Body of pancreas (tissue), 4 donors: ENCODE measurements around the gene IFT81. TPM values are rescaled to one million over a fixed set of nuclear protein-coding genes. Genes with fewer than 3 reads are reported as not detected.
"Not testable (repeated sequence)": the region's sequence is repeated elsewhere in the genome, so short reads cannot be mapped to it uniquely, and the experiment has no call there.

Source experiments
- ATAC-seq: fragments of 150-250 bp; one replicate; pipeline ENCODE4 v1.9.1; 2016
- DNase-seq, 4 donors: peaks; one replicate each; pipeline ENCODE4 v3.0.0-alpha.2; 2019
- H3K27ac ChIP-seq, 4 donors: fragments of 200-600 bp; sonication (generic); 1 replicate in 3 of 4; 2 replicates in 1 of 4; pipeline versions ENCODE4 v1.5.1 to v1.6.1; 2016 to 2019; ENCODE audit warnings: mild to moderate bottlenecking in 1 of 4, mixed read lengths in 1 of 4, moderate library complexity in 1 of 4
- H3K27me3 ChIP-seq, 2 donors: fragments of 200-600 bp; sonication (generic); one replicate each; pipeline ENCODE4 v1.6.0; 2016; ENCODE audit warnings: mild to moderate bottlenecking in 1 of 2
- H3K36me3 ChIP-seq, 2 donors: fragments of 200-600 bp; sonication (generic); replicated peaks in 1 of 2; 2 replicates each; pipeline ENCODE4 v1.5.1; 2016; ENCODE audit warnings: low read depth in 2 of 2; ENCODE audit not compliant: insufficient read depth in 1 of 2
- H3K4me1 ChIP-seq: fragments of 200-600 bp; sonication (generic); one replicate; pipeline ENCODE4 v1.6.0; 2016
- H3K4me3 ChIP-seq, 2 donors: fragments of 200-600 bp; sonication (generic); 1 replicate in 1 of 2; 2 replicates in 1 of 2; pipeline ENCODE4 v1.5.1; 2016 to 2019
- H3K9me3 ChIP-seq, 3 donors: fragments of 200-600 bp; sonication (generic); 1 replicate in 2 of 3; 2 replicates in 1 of 3; pipeline ENCODE4 v1.5.1; 2016
- CTCF ChIP-seq, 7 experiments: fragments of 450-650 bp in 4 of 7; fragments of 200-600 bp in 3 of 7; sonication (generic) in 3 of 7; IDR thresholded peaks; one replicate each; pipeline ENCODE4 v1.5.1; 2016 to 2019; ENCODE audit warnings: antibody characterized with exemption in 7 of 7
- POLR2A ChIP-seq, 3 donors: fragments of 450-650 bp; IDR thresholded peaks; one replicate each; pipeline ENCODE4 v1.6.1; 2016; ENCODE audit warnings: antibody characterized with exemption in 3 of 3, mild to moderate bottlenecking in 2 of 3
- WGBS, 2 donors: methylation state at CpG; one replicate each; pipeline ENCODE4 v1.1.5; 2017; 5-methylcytosine and 5-hydroxymethylcytosine counted together
- intact Hi-C: fragments of 100-400 bp; cut with DNase I; formaldehyde crosslinking; loops from one replicate; pipeline ENCODE4 v1.15.1; 2023
- total RNA-seq, 2 donors: library from RNA; depleted of rRNA; stranded (reverse); fragments of >200 nt; gene quantifications; one replicate each; pipeline ENCODE4 v1.1.0, GENCODE V29; 2016

The IFT81 gene
- total RNA-seq, 2 donors from 2014 or later: 5.2 to 6.3 TPM

- 86 to 93% methylated on average over 6 of the region's 6 CpGs for WGBS, 2 donors
- DNase-seq (no peak), ATAC-seq (no peak)
- H3K9me3 ChIP-seq: no peaks in the 10 kb centered on the region
- H3K27ac ChIP-seq: no peak overlapping the region
- H3K4me3 ChIP-seq: no peak overlapping the region
- H3K4me1 ChIP-seq: peaks cover 18% of the 10 kb centered on the region
- TF ChIP-seq CTCF (IDR thresholded peaks at IDR 0.05) (no peak), POLR2A (IDR thresholded peaks at IDR 0.05) (no peak)
- H3K36me3 ChIP-seq: no peaks in the 10 kb centered on the region
- no peaks in the 10 kb centered on the region for H3K27me3 ChIP-seq
- intact Hi-C loops: no loop called here
Observed at GRCh38 chr12:110112335-110112660, 11.9 kb upstream of the IFT81 start.

DNA sequence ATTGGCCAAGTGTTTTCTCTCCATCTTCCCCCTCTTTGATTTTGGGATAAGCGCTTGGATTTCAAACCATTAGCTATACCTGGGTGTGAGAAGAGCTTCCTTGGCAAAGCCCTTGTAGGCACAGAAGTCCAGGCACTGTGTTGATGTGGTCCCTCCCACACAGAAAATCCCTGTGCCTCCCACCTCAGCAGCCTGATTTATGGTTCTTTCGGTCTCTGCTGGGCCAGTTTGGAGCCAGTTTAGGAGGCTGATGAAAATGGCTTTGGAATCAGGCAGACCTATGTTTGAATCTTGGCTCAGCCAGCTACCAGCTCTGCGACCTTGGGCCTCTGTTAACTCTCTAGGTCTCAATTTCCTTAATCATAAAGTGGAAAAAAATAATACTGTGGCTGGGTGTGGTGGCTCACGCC lies 9.6 kb upstream of the IFT81 start:
- H3K36me3 ChIP-seq: no peaks in the 10 kb centered on the region
- DNase-seq (no peak), ATAC-seq (no peak)
- no peak overlapping the region for H3K27ac ChIP-seq
- peaks cover 6% of the 10 kb centered on the region for H3K4me1 ChIP-seq
- no peak overlapping the region for H3K4me3 ChIP-seq
- TF ChIP-seq CTCF (IDR thresholded peaks at IDR 0.05) (no peak), POLR2A (IDR thresholded peaks at IDR 0.05) (no peak)
- WGBS, 2 donors: 46 to 60% methylated on average over 4 of the region's 4 CpGs
- H3K27me3 ChIP-seq: no peaks in the 10 kb centered on the region
- no peaks in the 10 kb centered on the region for H3K9me3 ChIP-seq
- intact Hi-C loops: no loop called here

DNA sequence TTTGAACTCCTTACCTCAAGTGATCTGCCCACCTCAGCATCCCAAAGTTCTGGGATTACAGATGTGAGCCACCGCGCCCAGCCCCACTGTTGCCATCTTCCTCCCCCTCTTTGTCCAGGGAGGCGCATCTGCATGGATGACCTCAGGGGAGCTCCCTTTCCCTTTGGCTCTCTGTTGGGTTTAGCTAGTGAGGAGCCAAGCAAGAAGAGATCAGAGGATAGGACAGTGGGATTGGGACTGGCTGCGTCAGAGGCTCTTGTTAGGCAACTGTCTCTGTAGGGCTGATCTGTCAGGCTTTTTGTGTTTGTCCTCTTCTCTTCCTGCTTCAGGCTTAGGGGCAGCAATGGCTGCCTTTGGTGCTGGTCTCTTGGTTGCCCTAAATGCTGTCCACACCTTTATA lies 8.5 kb upstream of the IFT81 start:
- Histone ChIP-seq H3K4me3 (no peak overlapping the region), H3K36me3 (no peaks in the 10 kb centered on the region), H3K4me1 (no peaks in the 10 kb centered on the region), H3K27ac (no peak overlapping the region), H3K27me3 (no peaks in the 10 kb centered on the region), H3K9me3 (no peaks in the 10 kb centered on the region)
- WGBS, 2 donors: 90 to 97% methylated on average over 3 to 4 of the region's 4 CpGs
- TF ChIP-seq CTCF (IDR thresholded peaks at IDR 0.05) (no peak), POLR2A (IDR thresholded peaks at IDR 0.05) (no peak)
- DNase-seq (no peak), ATAC-seq (no peak)
- intact Hi-C loops: no loop called here

DNA sequence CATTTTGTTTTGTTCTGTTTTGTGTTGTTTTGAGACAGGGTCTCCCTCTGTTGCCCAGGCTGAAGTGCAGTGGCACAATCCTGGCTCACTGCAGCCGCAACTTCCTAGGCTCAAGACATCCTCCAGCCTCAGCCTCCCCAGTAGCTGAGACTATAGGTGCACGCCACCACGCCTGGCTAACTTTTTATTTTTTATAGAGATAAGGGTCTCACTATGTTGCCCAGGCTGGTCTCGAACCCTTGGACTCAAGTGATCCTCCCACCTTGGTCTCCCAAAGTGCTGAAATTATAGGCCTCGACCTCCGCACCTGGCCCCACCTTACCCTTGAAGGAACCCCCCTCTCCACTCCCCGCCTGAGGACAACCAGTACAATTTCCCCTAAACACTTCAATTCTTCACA lies 7.5 kb upstream of the IFT81 start:
- no peaks in the 10 kb centered on the region for H3K9me3 ChIP-seq
- ATAC-seq: no peak
- TF ChIP-seq POLR2A (IDR thresholded peaks at IDR 0.05): no peak
- TF ChIP-seq CTCF (IDR thresholded peaks at IDR 0.05): no peak
- no peaks in the 10 kb centered on the region for H3K27me3 ChIP-seq
- H3K27ac ChIP-seq: no peak overlapping the region
- no peak overlapping the region for H3K4me3 ChIP-seq
- H3K4me1 ChIP-seq: no peaks in the 10 kb centered on the region
- intact Hi-C loops: no loop called here
- WGBS, 2 donors: 83 to 92% methylated on average over 7 of the region's 7 CpGs
- no peaks in the 10 kb centered on the region for H3K36me3 ChIP-seq
- DNase-seq: no peak

GRCh38 chr12:110117210-110117609 lies 6.9 kb upstream of the IFT81 start:
- ATAC-seq, H3K4me3 ChIP-seq, H3K9me3 ChIP-seq, H3K27ac ChIP-seq, H3K4me1 ChIP-seq, H3K36me3 ChIP-seq, DNase-seq, intact Hi-C loops, H3K27me3 ChIP-seq: not testable (repeated sequence)
- 71 to 77% methylated on average over 8 of the region's 8 CpGs for WGBS, 2 donors
